HG03520 (cell line): ENCODE data around the gene PAQR4.
"Not testable (repeated sequence)": the region's sequence is repeated elsewhere in the genome, so short reads cannot be mapped to it uniquely, and the experiment has no call there.

Experiments used
- ATAC-seq: cut with Tn5 transposase; IDR thresholded peaks from one replicate; pipeline ENCODE4 v1.9.1; 2021; ENCODE audit warnings: mild to moderate bottlenecking, moderate library complexity; ENCODE audit not compliant: unreplicated experiment

Gene PAQR4

DNA sequence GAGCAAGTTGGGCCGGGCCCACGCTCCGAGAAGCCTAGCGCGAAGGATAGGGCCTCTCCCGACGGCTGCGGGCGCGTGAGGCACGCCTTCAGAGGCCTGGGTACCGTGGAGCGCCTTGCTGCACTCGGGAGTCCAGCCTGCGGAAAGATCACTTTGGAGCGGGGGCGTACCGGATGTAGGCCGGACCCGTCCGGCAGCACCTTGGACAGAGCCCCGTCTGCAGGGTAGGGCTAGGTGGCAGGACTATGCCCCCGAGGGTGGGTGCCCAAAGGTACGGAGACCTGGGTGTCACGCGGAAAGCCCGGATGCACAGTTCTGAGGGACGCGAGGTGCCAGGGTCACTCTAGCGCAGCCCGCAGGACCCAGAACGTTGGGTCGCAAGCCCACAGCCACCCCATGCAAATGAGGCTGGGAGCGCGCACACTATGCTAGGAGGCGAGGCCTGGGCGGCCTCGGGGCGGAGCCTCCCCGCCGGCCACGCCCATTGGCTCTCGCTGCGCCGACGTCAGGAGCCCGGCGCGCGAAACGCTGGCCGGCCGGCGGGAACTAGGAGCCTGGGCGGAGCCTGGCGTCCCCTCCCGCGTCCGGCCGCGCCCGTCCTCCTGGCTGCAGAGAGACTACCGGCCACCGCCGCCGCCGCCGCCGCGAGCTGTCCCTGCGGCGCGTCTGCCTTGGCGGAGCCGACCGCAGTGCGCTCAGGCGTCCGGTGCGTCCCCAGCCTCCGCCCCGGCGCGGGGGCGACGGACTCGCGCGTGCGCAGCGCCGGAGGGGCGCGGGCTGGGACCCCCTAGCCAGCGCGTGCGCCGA lies at the start of gene PAQR4:
Gene PAQR4 (plus strand): TSS at position 611 of the 807 bp plus-strand sequence. CDS start 327 bp downstream, outside the sequence.
- peak; percentile 70 for ATAC-seq

- no peak for ATAC-seq
These were observed 49.5 kb upstream of the PAQR4 start for GRCh38 chr16:2919511-2920255.

- ATAC-seq: no peak
These were observed 45.7 kb upstream of the PAQR4 start for GRCh38 chr16:2923481-2923880.

DNA sequence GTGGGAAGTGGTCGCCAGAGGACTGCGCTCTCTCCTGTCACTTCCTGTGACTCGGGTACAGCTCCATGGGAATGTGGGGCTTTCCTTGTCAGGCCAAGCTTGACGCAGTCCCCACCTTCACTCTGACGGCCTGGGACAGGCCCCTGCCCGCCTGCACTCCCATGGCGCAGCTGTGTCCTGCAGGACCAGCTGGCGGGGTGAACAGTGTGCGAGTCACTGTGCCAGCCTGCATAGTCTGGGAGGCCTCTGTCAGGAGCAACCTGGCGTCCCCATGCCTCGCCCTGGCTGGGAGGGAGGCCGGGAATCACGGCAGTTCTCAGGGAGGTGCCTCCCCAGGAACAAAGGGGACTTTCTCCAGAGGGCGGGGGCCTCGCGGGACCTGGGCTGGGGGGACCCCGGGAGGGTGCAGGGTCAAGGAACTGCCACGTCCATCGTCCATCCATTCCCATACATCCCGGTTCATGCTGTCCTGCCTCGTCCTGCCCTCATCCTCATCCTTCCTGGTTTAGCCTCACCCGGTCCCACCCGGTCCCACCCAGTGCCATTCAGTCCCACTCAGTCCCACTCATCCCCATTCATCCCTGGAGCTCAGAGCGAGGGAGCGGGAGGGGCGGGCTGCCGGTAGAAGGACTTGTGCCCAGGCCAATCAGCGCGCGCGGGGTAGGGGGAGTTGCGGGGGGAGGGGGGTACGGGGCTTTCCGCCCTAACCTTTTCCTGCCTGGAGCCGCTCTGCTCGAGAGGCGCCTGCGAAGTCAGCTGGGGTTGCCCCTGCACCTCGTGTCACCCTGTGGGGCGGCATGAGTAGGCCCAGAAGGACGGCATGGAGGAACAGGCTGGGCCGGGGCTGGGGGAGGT lies 44.0 kb upstream of the PAQR4 start:
- no peak for ATAC-seq

- no peak for ATAC-seq
These were observed 43.0 kb upstream of the PAQR4 start for GRCh38 chr16:2925951-2926649.

DNA sequence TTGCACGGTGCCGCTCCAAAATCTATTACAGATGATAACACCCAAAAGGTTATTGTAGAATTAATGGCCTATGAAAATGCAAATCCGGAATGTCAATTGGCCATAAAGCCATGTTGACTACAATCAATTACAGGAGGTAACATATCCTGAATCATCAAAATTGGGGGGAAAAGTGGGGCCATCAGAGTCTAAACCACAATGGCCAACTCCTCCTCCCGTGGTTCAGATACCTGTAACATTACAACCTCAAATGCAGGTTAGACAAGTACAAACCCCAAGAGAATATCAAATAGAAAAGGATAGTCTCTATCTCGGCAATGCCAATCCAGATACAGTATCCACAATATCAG lies 42.5 kb upstream of the PAQR4 start:
- ATAC-seq: no peak

DNA sequence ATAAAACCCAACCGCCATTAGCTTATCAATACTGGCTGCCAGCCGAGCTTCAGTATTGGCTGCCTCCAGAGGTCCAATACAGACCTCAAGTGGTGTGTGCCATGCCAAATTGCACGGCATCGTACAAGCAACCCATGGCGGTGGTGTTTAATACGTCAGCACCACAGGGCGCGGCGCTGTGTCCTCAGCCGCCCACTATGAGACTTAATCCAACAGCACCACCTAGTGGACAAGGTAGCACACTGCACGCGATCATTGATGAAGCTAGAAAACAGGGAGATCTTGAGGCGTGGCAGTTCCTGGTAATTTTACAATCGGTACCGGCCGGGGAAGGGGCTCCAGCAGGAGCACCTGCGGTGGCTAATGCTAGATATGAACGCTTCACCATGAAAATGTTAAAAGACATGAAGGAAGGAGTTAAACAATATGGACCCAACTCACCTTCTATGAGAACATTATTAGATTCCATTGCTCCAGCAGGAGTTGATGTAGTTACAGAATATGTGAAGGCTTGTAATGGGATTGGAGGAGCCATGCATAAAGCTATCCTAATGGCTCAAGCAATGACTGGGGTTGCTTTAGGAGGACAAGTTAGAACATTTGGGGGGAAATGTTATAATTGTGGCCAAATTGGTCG lies 42.0 kb upstream of the PAQR4 start:
- no peak for ATAC-seq

DNA sequence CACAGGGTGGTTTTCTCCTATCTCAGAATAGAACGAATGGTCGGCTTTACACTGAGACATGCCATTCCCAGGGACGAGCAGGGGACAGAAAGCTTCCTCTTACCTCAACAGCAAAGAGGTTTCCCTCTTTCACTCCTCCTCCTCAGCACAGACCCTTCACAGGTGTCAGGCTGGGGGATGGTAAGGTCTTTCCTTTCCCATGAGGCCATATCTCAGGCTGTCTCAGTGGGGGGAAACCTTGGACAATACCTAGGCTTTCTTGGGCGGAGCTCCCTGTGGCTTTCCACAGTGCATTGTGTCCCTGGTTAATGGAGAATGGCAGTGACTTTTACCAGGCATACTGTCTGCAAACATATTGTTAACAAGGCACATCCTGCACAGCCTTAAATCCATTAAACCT lies 41.0 kb upstream of the PAQR4 start:
- ATAC-seq: not testable (repeated sequence)

DNA sequence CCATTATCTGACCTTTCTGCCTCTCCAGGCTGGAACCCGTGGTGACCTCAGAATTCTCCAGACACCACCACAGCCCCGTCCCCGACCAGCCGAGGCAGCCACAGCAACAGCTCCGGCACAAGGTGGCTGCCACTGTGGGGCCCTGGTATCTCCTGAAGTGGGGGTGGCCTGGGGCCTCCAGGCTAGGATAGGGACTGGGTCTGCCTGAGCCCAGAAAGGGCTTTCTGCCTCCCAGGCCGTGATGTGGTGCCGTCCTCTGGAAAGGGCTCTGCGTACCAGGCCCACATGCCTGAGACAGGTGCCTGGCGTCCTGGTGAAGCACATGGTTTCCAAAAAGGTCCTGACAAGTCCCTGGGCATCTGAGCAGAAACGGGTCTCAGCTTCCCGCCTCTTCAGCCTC lies 40.4 kb upstream of the PAQR4 start:
- ATAC-seq: no peak

DNA sequence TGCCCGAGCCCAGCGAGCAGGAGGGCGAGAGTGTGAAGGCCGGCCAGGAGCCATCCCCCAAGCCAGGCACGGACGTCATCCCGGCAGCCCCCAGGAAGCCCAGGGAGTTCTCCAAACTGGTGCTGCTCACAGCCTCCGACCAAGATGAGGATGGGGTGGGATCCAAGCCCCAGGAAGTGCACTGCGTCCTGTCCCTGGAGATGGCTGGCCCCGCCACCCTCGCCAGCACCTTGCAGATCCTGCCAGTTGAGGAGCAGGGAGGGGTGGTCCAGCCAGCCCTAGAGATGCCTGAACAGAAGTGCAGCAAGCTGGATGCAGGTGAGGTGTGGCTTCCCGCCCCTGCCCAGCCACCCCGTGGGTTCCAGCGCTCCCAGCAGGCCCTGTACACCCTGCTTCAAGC lies 39.5 kb upstream of the PAQR4 start:
- ATAC-seq: no peak

DNA sequence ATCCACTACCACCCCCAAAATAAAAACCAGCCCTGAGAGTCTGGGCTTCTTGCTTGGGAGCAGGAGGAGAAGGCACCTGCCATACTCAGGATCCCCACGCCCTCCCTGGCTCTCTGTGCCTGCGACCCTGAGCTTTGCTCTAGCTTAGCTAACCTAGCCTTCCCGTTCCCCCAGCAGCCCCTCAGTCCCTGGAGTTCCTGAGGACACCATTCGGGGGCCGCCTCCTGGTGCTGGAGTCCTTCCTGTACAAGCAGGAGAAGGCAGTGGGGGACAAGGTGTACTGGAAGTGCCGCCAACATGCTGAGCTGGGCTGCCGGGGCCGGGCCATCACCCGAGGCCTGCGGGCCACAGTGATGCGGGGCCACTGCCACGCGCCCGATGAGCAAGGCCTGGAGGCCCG lies 38.9 kb upstream of the PAQR4 start:
- ATAC-seq: no peak

GRCh38 chr16:2931231-2931914 lies 37.8 kb upstream of the PAQR4 start:
- ATAC-seq: not testable (repeated sequence)

DNA sequence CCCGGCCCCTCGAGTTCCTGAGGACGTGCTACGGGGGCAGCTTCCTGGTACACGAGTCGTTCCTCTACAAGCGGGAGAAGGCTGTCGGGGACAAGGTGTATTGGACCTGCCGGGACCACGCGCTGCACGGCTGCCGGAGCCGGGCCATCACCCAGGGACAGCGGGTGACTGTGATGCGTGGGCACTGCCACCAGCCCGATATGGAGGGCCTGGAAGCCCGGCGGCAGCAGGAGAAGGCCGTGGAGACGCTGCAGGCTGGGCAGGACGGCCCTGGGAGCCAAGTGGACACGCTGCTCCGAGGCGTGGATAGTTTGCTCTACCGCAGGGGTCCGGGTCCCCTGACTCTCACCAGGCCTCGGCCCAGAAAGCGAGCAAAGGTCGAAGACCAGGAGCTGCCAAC lies 36.0 kb upstream of the PAQR4 start:
- no peak for ATAC-seq

DNA sequence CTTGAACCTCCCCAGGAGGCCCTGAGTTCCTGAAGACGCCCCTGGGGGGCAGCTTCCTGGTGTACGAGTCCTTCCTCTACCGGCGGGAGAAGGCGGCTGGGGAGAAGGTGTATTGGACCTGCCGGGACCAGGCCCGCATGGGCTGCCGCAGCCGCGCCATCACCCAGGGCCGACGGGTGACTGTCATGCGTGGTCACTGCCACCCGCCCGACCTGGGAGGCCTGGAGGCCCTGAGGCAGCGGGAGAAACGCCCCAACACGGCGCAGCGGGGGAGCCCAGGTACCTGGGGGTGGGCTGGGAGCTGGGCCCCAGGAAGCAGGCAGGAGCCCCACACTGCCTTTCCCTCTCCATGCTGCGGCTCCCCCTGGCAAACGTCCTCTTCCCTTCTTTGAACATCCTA lies 35.4 kb upstream of the PAQR4 start:
- ATAC-seq: no peak

- ATAC-seq: no peak
These were observed 34.7 kb upstream of the PAQR4 start for GRCh38 chr16:2934450-2934849.

DNA sequence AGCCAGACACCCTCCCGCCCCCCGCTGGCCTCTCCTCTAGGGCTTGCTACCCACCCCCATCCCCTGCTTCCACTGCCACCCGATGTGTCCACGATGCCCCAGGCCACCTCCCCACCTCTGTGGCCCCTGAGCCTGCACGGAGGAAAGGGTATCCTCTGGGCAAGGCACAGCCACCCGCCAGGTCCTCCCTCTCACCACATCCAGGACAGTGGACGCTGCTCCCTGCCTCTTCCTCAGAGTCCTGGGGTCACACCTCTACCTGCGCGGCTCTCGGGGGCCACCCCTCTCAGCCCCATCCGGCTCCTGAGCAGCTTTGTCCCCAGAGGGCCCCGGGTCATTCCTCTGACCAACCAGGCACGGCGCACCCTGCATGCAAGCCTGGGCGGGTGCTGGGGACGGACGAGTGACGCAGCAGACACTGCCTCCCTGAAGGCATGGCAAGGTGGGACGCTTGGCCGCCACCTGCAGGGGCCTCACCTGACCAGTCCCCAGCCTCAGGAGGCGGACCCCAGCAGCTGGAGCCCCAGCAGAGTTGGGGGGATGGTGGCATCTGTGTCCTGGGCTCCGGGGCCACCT lies 32.6 kb upstream of the PAQR4 start:
- no peak for ATAC-seq

DNA sequence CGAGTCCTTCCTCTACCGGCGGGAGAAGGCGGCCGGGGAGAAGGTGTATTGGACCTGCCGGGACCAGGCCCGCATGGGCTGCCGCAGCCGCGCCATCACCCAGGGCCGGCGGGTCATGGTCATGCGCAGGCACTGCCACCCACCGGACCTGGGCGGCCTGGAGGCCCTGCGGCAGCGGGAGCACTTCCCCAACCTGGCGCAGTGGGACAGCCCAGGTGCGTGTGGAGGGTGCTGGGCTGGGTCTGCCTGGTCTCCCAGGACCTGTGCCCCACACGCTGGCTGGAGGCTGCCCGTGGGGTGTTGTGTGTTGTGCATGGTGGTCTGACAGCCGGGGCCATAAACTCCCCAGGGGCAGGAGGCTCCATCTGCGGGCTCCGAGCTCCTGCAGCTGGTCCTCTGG lies 32.0 kb upstream of the PAQR4 start:
- ATAC-seq: no peak

DNA sequence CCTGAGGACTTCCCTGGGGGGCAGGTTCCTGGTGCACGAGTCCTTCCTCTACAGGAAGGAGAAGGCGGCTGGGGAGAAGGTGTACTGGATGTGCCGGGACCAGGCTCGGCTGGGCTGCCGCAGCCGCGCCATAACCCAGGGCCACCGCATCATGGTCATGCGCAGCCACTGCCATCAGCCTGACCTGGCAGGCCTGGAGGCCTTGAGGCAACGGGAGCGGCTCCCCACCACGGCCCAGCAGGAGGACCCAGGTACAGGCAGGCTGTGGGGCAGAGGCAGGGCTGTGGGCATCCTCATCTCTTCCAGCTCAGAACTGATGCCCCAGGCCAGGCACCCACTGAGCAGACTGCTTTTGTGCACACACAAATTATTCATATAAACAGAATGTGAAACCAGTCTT lies 30.9 kb upstream of the PAQR4 start:
- ATAC-seq: no peak

DNA sequence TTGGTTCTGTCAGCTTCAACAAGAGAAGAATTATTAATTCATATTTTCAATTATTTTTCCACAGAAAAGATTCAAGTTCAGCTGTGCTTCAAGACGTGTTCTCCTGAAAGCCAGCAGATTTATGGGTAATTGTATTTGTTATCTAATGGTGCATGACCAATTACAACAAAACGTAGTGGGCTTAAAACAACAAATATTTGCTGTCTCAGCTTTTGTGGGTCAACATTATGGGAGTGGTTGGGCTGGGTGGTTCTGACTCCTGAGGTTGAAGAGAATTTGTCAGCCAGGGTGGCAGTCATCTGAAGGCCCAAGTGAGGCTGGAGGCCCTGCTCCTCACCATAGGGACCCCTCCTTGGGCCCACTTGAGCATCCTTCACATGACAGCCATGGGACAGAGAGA lies 29.2 kb upstream of the PAQR4 start:
- no peak for ATAC-seq

- no peak for ATAC-seq
These were observed 27.1 kb upstream of the PAQR4 start for GRCh38 chr16:2942045-2942444.
